GM19397 (cell line): ENCODE data around the gene ERCC3.
A peak's percentile ranks its signal among the peaks of the same experiment; 100 is the strongest.

Experiments used
- ATAC-seq: cut with Tn5 transposase; IDR thresholded peaks from one replicate; pipeline ENCODE4 v1.9.1; 2021; ENCODE audit warnings: mild to moderate bottlenecking, moderate library complexity; ENCODE audit not compliant: unreplicated experiment

ERCC3 gene

DNA sequence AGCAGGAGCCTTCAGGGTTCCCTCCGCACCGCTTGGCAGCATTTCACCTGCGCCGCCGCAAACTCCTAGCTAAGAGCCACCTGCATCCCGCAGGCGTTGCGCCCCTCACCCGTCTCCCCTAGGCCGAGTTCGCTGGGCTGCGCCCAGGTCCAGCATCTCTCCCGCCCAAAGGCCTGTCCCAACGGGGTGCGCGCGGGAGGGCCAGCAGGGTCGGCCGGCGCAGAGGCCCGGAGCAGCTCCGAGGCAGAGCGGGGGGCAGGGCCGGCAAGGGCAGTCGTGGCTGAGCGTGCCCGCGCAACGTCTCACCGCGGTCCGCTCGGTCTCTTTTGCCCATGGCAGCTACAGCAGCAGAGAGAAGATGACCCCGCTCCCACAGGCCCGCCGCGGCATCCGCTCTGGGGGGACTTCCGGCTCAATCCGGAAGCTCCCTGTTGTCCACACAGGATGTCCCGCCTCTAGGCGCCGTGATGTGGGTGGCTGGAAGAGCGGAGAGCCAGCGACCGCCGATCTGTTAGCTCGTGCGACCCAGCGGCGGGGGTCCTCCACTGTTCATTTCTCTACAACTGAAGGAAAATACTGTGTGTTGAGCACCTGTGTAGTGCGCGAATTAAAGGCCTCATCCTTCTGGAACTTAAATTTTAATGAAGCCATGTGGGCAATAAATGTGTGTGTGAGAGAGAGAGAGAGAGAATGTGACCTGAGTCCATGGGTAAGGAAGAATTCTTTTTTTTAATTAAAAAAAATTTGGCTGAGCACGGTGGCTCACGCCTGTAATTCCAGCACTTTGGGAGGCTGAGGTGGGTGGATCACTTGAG, at the start of gene ERCC3:
ERCC3 (minus strand) TSS at position 397 of the 815 bp plus-strand sequence; CDS start at position 334, 63 bp downstream.
- peak; percentile 100 for ATAC-seq

- no peak for ATAC-seq
Measured at GRCh38 chr2:127343277-127343676, 49.3 kb upstream of the ERCC3 start.

DNA sequence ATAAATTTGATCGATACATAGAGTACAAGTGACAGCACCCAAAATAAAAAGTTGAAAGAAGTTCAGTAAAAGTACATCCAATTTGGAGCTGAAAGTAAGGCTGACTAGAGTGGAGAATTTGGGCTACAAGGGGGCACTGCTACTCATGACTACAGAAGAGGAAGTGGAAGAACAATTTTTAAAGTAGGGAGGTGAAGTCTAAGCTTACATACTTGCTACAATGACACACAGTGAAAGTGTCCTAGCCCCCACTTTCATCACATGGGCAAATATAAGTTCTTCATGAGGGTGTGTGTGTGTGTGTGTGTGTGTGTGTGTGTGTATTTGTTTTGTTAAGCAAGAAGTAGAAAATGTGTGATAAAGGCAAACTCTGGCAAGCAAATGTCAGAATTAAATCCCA, 48.2 kb upstream of the ERCC3 start:
- no peak for ATAC-seq

DNA sequence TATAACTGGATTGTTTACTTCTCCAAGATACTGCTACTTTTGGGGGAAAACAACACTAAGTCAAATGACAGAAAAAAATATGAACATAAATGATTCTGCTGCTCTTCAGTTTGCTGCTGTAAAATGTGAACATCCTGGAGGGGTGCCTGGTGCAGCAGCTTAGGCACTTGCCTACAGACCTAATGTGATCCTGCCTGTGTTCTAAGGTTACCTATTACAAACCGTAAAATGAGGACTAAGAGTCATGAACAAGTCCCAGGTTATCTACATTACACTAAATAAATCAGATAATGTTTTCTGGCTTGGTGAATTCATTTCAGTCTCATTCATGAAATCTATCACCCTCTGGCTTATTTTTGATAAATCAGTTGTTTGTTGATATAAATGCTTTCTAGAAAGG, 38.4 kb upstream of the ERCC3 start:
- no peak for ATAC-seq

GRCh38 chr2:127330753-127331152, 36.8 kb upstream of the ERCC3 start:
- ATAC-seq = peak; percentile 75

- no peak for ATAC-seq
Measured at GRCh38 chr2:127326289-127326945, 32.5 kb upstream of the ERCC3 start.

DNA sequence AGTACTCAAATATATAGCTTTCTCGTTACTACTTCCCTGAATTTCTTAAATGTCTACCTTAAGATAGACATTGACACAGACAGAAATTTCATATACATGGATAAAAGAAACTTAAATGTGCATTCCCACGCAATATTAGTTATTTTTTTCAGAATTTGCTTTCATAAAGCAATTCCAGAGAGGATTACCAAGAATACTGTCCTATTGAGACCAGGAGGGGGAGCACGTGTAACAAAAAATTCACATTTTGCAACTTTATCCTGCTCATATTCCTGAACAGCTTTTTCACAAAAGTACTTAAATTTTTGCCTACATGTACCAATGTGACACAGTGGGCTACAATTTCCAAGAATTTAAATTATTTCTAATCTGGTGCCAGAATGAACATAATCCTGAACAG, 30.7 kb upstream of the ERCC3 start:
- ATAC-seq = no peak

DNA sequence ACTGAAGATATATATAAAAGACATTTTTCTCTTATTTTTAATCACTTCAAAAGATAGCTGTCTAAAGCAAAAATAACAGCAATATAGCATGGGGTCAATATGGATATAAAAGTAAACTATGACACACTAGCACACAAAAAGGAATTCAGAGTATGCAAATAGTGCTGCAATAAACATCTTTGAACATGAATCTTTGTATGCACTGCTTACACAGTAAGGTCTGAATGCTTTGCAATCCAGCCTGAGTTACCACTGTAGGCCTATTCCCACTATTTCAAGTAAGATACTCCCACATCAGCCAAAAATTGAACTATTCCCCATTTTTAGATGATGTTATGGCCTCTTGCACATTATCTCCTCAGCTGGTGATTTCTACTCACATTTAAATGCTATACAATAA, 27.4 kb upstream of the ERCC3 start:
- no peak for ATAC-seq

DNA sequence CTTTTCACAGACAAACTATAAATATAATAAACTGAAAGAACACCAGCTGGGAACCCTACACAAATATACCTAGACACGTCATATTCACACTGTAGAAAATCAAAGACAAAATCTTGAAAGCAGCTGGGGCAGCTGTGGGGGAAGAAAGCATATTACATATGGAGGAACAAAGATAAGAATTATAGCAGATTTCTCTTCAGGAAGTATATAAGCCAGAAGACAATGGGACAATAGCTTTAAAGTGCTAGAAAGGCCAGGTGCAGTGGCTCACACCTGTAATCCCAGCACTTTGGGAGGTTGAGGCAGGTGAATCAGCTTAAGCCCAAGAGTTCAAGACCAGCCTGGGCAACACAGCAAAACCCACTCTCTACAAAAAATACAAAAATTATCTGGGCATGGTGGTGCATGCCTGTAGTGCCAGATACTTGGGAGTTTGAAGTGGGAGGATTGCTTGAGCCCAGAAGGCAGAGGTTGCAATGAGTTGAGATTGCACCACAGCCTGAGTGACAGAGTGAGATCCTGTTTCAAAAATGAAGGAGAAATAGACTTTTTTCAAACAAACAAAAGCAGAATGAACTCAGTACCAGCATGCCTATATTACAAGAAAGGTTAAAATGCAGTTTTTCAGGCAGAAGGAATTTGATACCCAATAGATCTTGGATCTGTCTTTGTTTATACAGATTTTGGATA, 26.8 kb upstream of the ERCC3 start:
- ATAC-seq = no peak

DNA sequence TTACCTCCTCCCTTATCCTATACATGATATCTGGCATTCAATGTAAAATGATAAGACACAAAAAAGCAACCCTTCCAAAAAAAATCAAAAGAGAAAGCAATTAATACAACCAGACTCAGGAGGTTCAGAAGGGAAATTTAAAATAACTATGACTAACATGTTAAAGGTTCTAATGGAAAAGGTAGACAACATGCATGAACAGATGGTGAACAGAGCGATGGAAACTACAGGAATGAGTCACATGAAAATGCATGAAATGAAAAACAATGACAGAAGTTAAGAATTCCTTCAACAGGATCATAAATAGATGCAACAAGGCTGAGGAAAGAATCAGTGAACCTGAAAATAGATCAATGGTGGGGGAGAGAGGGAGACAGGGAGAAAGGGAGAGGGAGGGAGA, 26.1 kb upstream of the ERCC3 start:
- no peak for ATAC-seq

DNA sequence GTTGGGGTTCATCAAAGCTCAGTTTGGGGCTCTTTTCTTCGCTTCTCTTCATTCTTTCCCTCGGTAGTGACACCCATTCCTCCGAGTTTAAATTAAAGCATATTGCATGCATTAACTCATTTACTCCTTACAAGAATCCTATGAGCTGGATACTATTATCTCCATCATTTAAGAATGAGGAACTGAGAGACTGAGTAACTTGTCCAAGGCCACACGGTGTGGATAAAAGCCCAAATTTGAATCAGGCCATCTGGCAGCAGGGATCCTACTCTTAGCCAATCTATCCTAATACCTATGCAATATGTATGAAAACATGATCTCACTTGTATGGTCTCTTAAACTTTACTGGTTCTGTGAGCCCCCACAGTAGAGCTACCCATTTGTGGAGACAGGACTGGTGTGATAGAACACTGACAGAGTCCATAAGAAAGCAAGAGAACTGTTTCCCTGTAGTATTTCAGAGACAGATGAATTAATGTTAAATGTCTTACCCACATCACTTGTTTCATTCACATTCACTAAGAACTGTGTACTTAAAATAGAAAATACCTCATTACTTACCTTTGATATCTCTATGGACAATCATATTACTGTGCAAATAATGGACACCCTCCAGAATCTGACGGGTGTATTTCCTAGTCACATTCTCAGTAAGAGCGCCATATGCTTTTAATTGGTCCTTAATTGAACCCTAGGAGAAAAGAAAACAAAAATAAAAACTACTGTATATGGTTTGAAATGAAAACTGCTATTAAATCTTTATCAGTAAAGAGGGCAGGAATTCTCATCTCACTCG, 20.4 kb upstream of the ERCC3 start:
- no peak for ATAC-seq

GRCh38 chr2:127313406-127313805, 19.5 kb upstream of the ERCC3 start:
- peak; percentile 88 for ATAC-seq

DNA sequence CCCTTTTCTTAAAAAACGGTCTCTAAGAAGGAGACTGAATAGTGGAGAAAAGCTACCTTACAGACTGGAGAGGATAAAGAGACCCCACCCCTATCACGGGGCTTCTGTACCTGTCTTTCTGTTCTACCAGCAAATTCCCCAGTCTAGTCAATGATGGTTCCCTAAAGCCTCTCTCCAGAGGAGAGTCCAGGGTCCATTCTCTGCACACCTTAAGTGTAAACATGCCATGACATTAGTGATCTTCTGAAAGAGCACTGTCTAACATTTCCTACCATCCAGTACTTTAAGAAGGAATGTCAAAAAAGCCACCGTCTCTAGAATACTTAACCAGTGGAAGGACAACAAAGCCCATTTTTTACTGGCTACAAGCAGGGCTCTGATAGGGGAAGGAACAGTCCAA, 17.0 kb upstream of the ERCC3 start:
- no peak for ATAC-seq

- ATAC-seq = no peak
Measured at GRCh38 chr2:127309468-127309867, 15.5 kb upstream of the ERCC3 start.

- no peak for ATAC-seq
Measured at GRCh38 chr2:127308586-127309138, 14.7 kb upstream of the ERCC3 start.

DNA sequence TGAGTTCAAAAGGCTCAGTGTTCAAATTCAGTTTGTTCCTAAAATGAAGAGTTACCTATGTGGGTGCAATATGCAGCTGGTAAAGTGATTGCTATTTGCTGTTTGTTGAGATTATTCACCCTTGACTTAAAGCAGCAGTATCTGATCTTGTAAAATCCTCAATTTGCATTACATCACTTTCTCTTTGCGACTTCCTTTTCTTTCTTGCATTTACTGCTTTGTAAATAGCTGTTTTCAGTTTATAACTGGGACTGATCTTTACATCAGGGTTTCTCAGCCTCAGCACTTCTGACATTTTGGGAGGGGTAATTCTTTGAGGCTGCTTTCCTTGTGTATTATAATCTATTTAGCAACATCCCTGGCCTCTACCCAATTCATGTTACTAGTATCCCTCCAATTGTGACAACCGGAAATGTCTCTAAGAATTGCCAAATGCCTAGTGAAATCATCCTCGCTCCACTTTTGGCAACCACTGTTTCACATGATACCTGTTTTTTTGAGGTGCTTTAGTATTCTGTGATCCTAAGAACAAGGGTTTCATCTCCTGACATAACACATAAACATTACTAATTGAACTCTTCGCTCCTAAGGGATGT, 12.1 kb upstream of the ERCC3 start:
- ATAC-seq = no peak

DNA sequence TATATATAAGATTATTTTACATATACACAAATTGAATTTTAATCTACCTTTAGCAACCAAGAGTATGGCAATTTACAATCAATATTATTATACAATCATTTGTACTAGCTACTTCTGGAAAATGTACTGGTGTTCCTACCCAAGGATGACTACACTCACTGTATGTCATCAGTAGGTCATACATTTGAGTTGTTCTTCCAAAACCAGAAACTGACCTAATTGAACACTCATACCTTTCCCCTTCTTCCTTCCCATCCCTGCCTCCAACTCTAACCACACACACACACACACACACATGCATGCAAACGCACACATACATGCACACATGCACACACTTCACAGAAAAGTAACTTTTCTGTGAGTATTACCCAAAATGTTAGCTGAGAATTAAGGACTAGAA, 8.2 kb upstream of the ERCC3 start:
- no peak for ATAC-seq

- no peak for ATAC-seq
Measured at GRCh38 chr2:127293386-127293747, 577 bp downstream of the ERCC3 start.

- no peak for ATAC-seq
Measured at GRCh38 chr2:127288274-127288673, 5.7 kb downstream of the ERCC3 start.

GRCh38 chr2:127283275-127283674, 10.7 kb downstream of the ERCC3 start:
- ATAC-seq = no peak
